PC-3 (cell line): ENCODE data around the gene UNC5C. TPM values are rescaled to one million over a fixed set of nuclear protein-coding genes. Genes with fewer than 3 reads are reported as not detected.

Experiments
- ATAC-seq: fragments of 200-7000 bp; cut with Tn5 transposase; 2 replicates; pipeline ENCODE4 v1.9.1; 2020; ENCODE audit warnings: mild to moderate bottlenecking, moderate library complexity
- BruUV-seq: library from RNA; stranded (reverse); fragments of 400-500 nt; replicated peaks from 2 replicates; lab custom pipeline; 2021; lab: Mats Ljungman, UMichigan
- CTCF ChIA-PET: fragments of 300-600 bp; sonication (Branson Sonifier 250); formaldehyde crosslinking; loops from one replicate; lab custom pipeline; 2022; ENCODE audit warnings: antibody characterized with exemption; lab: Charles Lee
- POLR2A ChIA-PET: fragments of 300-600 bp; sonication (Branson Sonifier 250); formaldehyde crosslinking; loops from one replicate; lab custom pipeline; 2022; ENCODE audit warnings: antibody characterized with exemption; ENCODE audit not compliant: unreplicated experiment; lab: Charles Lee
- DNase-seq: peaks from one replicate; pipeline ENCODE4 v3.0.0-alpha.2; 2015
- H2AFZ ChIP-seq: fragments of 300-600 bp; sonication (generic); 2 replicates; pipeline ENCODE4 v1.6.0; 2016; ENCODE audit warnings: antibody characterized with exemption, low read length
- H3F3A ChIP-seq: fragments of 300-600 bp; sonication (generic); one replicate; pipeline ENCODE4 v1.6.0; 2017; ENCODE audit warnings: antibody characterized with exemption, low read length, control low read depth, mild to moderate bottlenecking; ENCODE audit not compliant: unreplicated experiment
- H3K27ac ChIP-seq: fragments of 300-600 bp; sonication (generic); 2 replicates; pipeline ENCODE4 v1.5.1; 2016; ENCODE audit warnings: mild to moderate bottlenecking, low read length
- H3K27me3 ChIP-seq: fragments of 300-600 bp; sonication (generic); 2 replicates; pipeline ENCODE4 v1.6.1; 2016; ENCODE audit warnings: low read length, mixed read lengths
- H3K36me3 ChIP-seq: fragments of 300-600 bp; sonication (generic); 2 replicates; pipeline ENCODE4 v1.6.1; 2016; ENCODE audit warnings: low read depth, mixed run types, low read length, mixed read lengths
- H3K4me1 ChIP-seq: fragments of 300-600 bp; sonication (generic); 2 replicates; pipeline ENCODE4 v1.5.1; 2016; ENCODE audit warnings: low read length; ENCODE audit not compliant: insufficient read depth
- H3K4me2 ChIP-seq: fragments of 300-600 bp; sonication (generic); 2 replicates; pipeline ENCODE4 v1.6.0; 2016; ENCODE audit warnings: low read length
- H3K4me3 ChIP-seq: fragments of 300-600 bp; sonication (generic); 2 replicates; pipeline ENCODE4 v1.5.1; 2016; ENCODE audit warnings: mild to moderate bottlenecking, low read length, mixed read lengths
- H3K79me2 ChIP-seq: fragments of 300-600 bp; sonication (generic); 2 replicates; pipeline ENCODE4 v1.6.1; 2017; ENCODE audit warnings: low read length, mixed read lengths
- H3K9ac ChIP-seq: fragments of 300-600 bp; sonication (generic); 2 replicates; pipeline ENCODE4 v1.6.0; 2016; ENCODE audit warnings: mild to moderate bottlenecking, low read length
- H3K9me2 ChIP-seq: fragments of 300-600 bp; sonication (generic); replicated peaks from 2 replicates; pipeline ENCODE4 v1.6.1; 2016; ENCODE audit warnings: mixed run types, low read length, mixed read lengths
- H3K9me3 ChIP-seq: fragments of 300-600 bp; sonication (generic); 2 replicates; pipeline ENCODE4 v1.6.1; 2016; ENCODE audit warnings: low read length, mixed read lengths
- H4K20me1 ChIP-seq: fragments of 300-600 bp; sonication (generic); 2 replicates; pipeline ENCODE4 v1.6.1; 2016; ENCODE audit warnings: low read length, mixed read lengths
- CTCF ChIP-seq: fragments of 300-600 bp; sonication (generic); conservative IDR thresholded peaks from 2 replicates; pipeline ENCODE4 v1.5.1; 2017; ENCODE audit warnings: antibody characterized with exemption, low read depth, mild to moderate bottlenecking, low read length
- EZH2 ChIP-seq: fragments of 300-600 bp; sonication (generic); IDR thresholded peaks from one replicate; pipeline ENCODE4 v1.6.1; 2017; ENCODE audit warnings: antibody characterized with exemption, mild to moderate bottlenecking, low read length; ENCODE audit not compliant: unreplicated experiment
- EZH2phosphoT487 ChIP-seq: fragments of 300-600 bp; sonication (generic); IDR thresholded peaks from 2 replicates; pipeline ENCODE4 v1.6.1; 2018; ENCODE audit warnings: mild to moderate bottlenecking, antibody characterized with exemption, low read length, borderline replicate concordance
- intact Hi-C: fragments of 100-400 bp; cut with micrococcal nuclease; formaldehyde crosslinking; loops from 2 replicates; pipeline ENCODE4 v1.9.0; 2023
- total RNA-seq: library from RNA; depleted of rRNA; stranded (reverse); fragments of >200 nt; gene quantifications from 2 replicates; pipeline ENCODE4 v1.2.3, GENCODE V29; 2014

The UNC5C gene
- total RNA-seq, 1 experiment from 2014 or later: not detected

GRCh38 chr4:95158045-95158444, 390.7 kb downstream of the UNC5C start:
- CTCF ChIA-PET: no interaction called here
- no peaks in the 10 kb centered on the region for H3K36me3 ChIP-seq
- intact Hi-C loops: no loop called here
- no peaks in the 10 kb centered on the region for H4K20me1 ChIP-seq
- H3K9me3 ChIP-seq: no peaks in the 10 kb centered on the region
- H2AFZ ChIP-seq: no peak overlapping the region
- no peak overlapping the region for H3K9ac ChIP-seq
- no peaks in the 10 kb centered on the region for H3F3A ChIP-seq
- TF ChIP-seq EZH2phosphoT487 (no peak), EZH2 (no peak), CTCF (no peak)
- H3K27me3 ChIP-seq: no peaks in the 10 kb centered on the region
- H3K4me1 ChIP-seq: no peaks in the 10 kb centered on the region; the same call in 1 of the 2 replicates
- H3K79me2 ChIP-seq: no peaks in the 10 kb centered on the region
- no peak overlapping the region for H3K27ac ChIP-seq
- DNase-seq (no peak), ATAC-seq (no peak)
- no peaks in the 10 kb centered on the region for H3K9me2 ChIP-seq
- POLR2A ChIA-PET: no interaction called here
- BruUV-seq: no TSS peak
- H3K4me2 ChIP-seq: no peak overlapping the region
- H3K4me3 ChIP-seq: no peak overlapping the region

GRCh38 chr4:95157596-95157995, 391.2 kb downstream of the UNC5C start:
- H3K27me3 ChIP-seq: no peaks in the 10 kb centered on the region
- no peak overlapping the region for H2AFZ ChIP-seq
- ChIA-PET CTCF (no interaction called here), POLR2A (no interaction called here)
- no peak for DNase-seq
- no peaks in the 10 kb centered on the region; the same call in 1 of the 2 replicates for H3K4me1 ChIP-seq
- H4K20me1 ChIP-seq: no peaks in the 10 kb centered on the region
- no peak overlapping the region for H3K9ac ChIP-seq
- H3K9me2 ChIP-seq: no peaks in the 10 kb centered on the region
- ATAC-seq: no peak
- no peak overlapping the region for H3K27ac ChIP-seq
- no TSS peak for BruUV-seq
- H3K36me3 ChIP-seq: no peaks in the 10 kb centered on the region
- TF ChIP-seq CTCF: no peak
- no peak for TF ChIP-seq EZH2phosphoT487
- no peak for TF ChIP-seq EZH2
- H3K9me3 ChIP-seq: no peaks in the 10 kb centered on the region
- H3F3A ChIP-seq: no peaks in the 10 kb centered on the region
- intact Hi-C loops: no loop called here
- H3K4me2 ChIP-seq: no peak overlapping the region
- no peak overlapping the region for H3K4me3 ChIP-seq
- H3K79me2 ChIP-seq: no peaks in the 10 kb centered on the region

GRCh38 chr4:95156452-95156765, 392.4 kb downstream of the UNC5C start:
- Histone ChIP-seq H3K4me2 (no peak overlapping the region), H3K27ac (no peak overlapping the region), H3K79me2 (no peaks in the 10 kb centered on the region), H3K36me3 (no peaks in the 10 kb centered on the region), H3F3A (no peaks in the 10 kb centered on the region), H3K9me3 (no peaks in the 10 kb centered on the region), H3K9me2 (no peaks in the 10 kb centered on the region), H3K9ac (no peak overlapping the region), H3K4me3 (no peak overlapping the region), H2AFZ (no peak overlapping the region), H3K27me3 (no peaks in the 10 kb centered on the region), H4K20me1 (no peaks in the 10 kb centered on the region), H3K4me1 (no peaks in the 10 kb centered on the region; the same call in 1 of the 2 replicates)
- intact Hi-C loops: no loop called here
- ChIA-PET POLR2A (no interaction called here), CTCF (interaction anchor here (0.7 kb wide), 1 partner anchor 390 kb away, joined by 8 read pairs; no protein-coding TSS in a partner anchor)
- TF ChIP-seq CTCF (no peak), EZH2phosphoT487 (no peak), EZH2 (no peak)
- ATAC-seq: no peak
- no TSS peak for BruUV-seq
- DNase-seq: no peak
